Fibroblast of the aortic adventitia (primary cell): ENCODE measurements around the gene ZNF205. TPM values are rescaled to one million over a fixed set of nuclear protein-coding genes. Genes with fewer than 3 reads are reported as not detected.
"Not testable (repeated sequence)": the region's sequence is repeated elsewhere in the genome, so short reads cannot be mapped to it uniquely, and the experiment has no call there.

Source experiments
- DNase-seq: peaks from one replicate; pipeline ENCODE4 v3.0.0-alpha.2; 2010; ENCODE audit warnings: low read depth
- H3K4me3 ChIP-seq: 2 replicates; pipeline ENCODE4 v1.5.1; 2011; ENCODE audit warnings: low read depth, mild to moderate bottlenecking, control low read depth, low read length, moderate library complexity
- CTCF ChIP-seq: IDR thresholded peaks from 2 replicates; pipeline ENCODE4 v1.5.1; 2011; ENCODE audit warnings: mild to moderate bottlenecking, low read length, control low read depth, inconsistent platforms; ENCODE audit not compliant: insufficient read depth
- total RNA-seq: library from RNA; depleted of rRNA; stranded (reverse); fragments of >200 nt; gene quantifications from 2 replicates; pipeline ENCODE4 v1.2.3, GENCODE V29; 2012; ENCODE audit warnings: low replicate concordance

Gene ZNF205
- total RNA-seq, 1 donor = 14.7 TPM

DNA sequence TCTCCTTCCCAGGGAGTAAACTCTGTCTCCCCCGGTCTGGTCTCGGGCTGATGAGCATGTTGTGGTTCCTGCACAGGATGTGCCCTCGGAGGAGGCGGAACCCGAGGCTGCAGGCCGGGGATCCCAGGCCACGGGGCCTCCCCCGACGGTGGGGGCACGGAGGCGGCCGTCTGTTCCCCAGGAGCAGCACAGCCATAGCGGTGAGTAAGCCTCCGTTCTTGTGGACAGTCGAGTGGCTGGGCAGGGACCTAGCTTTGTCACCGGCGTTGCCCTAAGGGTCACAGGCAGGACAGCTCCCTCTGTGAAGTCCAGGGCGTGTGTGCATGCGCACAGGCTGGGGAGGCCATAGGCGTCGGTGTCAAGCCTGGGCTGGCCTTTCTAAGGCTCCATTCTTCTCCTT is 26.0 kb downstream of the ZNF205 start:
- no peak for TF ChIP-seq CTCF
- DNase-seq = no peak

GRCh38 chr16:3138823-3139426 is 26.5 kb downstream of the ZNF205 start:
- H3K4me3 ChIP-seq = no peak overlapping the region
- DNase-seq = no peak
- no peak for TF ChIP-seq CTCF

More for the DNA sequence above, 26.0 kb downstream of the ZNF205 start:
- no peak overlapping the region for H3K4me3 ChIP-seq

DNA sequence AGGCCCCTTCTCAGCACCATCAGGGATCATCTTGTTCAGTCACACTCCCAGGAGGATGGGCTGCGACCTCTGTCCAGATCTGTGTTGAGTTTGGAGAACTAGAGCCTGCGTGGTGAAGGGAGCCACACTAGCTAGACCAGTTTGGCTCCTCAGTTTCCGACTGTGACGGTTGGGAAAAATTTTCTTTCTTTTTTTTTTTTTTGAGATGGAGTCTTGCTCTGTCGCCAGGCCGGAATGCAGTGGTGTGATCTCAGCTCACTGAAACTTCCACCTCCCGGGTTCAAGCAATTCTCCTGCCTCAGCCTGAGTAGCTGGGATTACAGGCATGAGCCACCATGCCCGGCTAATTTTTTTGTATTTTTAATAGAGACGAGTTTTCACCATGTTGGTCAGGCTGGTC is 27.2 kb downstream of the ZNF205 start:
- H3K4me3 ChIP-seq = not testable (repeated sequence)

DNA sequence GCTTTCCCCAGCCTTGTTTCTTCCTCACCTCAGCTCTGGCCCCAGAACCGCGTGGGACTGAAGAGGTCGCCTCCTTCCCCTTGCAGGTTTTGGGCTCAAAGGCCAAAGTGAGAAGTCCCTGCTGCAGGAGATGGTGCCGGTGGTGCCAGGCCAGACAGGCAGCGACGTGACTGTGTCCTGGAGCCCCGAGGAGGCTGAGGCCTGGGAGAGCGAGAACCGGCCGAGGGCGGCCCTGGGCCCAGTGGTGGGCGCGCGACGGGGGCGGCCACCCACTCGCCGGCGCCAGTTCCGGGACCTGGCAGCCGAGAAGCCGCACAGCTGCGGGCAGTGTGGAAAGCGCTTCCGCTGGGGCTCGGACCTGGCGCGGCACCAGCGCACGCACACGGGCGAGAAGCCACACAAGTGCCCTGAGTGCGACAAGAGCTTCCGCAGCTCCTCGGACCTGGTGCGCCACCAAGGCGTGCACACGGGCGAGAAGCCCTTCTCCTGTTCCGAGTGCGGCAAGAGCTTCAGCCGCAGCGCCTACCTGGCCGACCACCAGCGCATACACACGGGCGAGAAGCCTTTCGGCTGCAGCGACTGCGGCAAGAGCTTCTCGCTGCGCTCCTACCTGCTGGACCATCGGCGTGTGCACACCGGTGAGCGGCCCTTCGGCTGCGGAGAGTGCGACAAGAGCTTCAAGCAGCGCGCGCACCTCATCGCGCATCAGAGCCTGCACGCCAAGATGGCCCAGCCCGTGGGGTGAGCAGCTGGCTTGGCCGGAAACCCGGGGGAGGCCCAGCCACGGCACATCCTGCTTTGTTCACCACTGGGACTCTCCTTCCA is 28.4 kb downstream of the ZNF205 start:
- TF ChIP-seq CTCF = no peak
- DNase-seq = no peak
- no peak overlapping the region for H3K4me3 ChIP-seq

More for the DNA sequence above, 27.2 kb downstream of the ZNF205 start:
- not testable (repeated sequence) for DNase-seq

GRCh38 chr16:3141781-3142311 is 29.5 kb downstream of the ZNF205 start:
- H3K4me3 ChIP-seq = no peak overlapping the region
- TF ChIP-seq CTCF = no peak
- DNase-seq = no peak

DNA sequence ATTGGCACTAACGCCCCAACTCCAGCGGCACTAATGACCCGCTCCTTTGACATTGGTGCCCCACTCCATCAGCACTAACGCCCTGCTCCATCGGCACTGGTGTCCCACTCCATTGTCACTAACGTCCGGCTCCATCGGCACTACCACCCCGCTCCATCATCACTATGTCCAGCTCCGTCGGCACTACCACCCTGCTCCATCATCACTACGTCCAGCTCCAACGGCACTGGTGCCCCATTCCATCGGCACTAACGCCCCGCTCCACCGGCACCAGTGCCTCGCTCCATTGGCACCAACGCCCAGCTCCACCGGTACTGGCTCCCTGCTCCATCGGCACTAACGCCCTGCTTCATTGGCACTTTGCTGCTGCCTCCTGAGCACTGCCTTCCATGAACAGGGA is 29.9 kb downstream of the ZNF205 start:
- no peak for TF ChIP-seq CTCF
- no peak for DNase-seq

GRCh38 chr16:3142770-3143169 is 30.4 kb downstream of the ZNF205 start:
- H3K4me3 ChIP-seq = no peak overlapping the region
- no peak for DNase-seq
- no peak for TF ChIP-seq CTCF

More for the DNA sequence above, 29.9 kb downstream of the ZNF205 start:
- H3K4me3 ChIP-seq = no peak overlapping the region
